Sigmoid colon (tissue), 4 donors: ENCODE measurements around the gene ARG2.

Experiments used
- EP300 ChIP-seq, 4 donors: sonication (generic); formaldehyde crosslinking; IDR thresholded peaks; one replicate each; pipeline ENCODE4 v1.6.1; 2017; ENCODE audit warnings: antibody characterized with exemption in 4 of 4
- POLR2A ChIP-seq, 2 donors: fragments of 450-650 bp; IDR thresholded peaks; one replicate each; pipeline ENCODE4 v1.6.1; 2016; ENCODE audit warnings: antibody characterized with exemption in 2 of 2, mild to moderate bottlenecking in 2 of 2, moderate library complexity in 2 of 2
- POLR2AphosphoS5 ChIP-seq, 4 donors: sonication (generic); formaldehyde crosslinking; IDR thresholded peaks; one replicate each; pipeline ENCODE4 v1.6.1; 2017; ENCODE audit warnings: antibody characterized with exemption in 4 of 4
- TF ChIP-seq, protein P1 (sequence below), 4 experiments: fragments of 450-650 bp in 3 of 4; fragments of 200-600 bp in 1 of 4; IDR thresholded peaks; one replicate each; pipeline ENCODE4 v1.5.1; 2016 to 2019; ENCODE audit warnings: antibody characterized with exemption in 4 of 4, mild to moderate bottlenecking in 3 of 4, moderate library complexity in 2 of 4

DNA sequence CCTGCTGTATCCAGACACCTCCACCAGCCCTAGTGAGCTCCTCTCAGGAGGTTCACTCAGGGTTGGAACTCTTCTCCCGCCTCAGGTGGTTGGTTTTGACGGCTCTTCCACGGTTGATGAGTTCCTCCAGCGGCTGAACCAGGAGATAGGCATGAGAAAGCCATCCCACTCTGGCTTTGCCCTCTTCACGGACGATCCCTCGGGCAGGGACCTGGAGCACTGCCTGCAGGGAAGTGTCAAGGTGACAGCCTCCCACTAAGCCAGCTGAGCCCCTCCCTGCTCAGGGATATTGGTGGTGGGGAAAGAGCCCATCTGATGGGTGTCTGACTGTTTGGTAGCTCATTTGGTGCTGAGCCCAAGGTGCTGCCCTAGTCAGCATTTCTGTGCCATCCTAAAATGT, 40.1 kb upstream of the ARG2 start:
- TF ChIP-seq EP300 (IDR thresholded peaks at IDR 0.05) (no peak), POLR2A (IDR thresholded peaks at IDR 0.05) (no peak), POLR2AphosphoS5 (IDR thresholded peaks at IDR 0.05) (no peak)
- TF ChIP-seq, protein P1, sequence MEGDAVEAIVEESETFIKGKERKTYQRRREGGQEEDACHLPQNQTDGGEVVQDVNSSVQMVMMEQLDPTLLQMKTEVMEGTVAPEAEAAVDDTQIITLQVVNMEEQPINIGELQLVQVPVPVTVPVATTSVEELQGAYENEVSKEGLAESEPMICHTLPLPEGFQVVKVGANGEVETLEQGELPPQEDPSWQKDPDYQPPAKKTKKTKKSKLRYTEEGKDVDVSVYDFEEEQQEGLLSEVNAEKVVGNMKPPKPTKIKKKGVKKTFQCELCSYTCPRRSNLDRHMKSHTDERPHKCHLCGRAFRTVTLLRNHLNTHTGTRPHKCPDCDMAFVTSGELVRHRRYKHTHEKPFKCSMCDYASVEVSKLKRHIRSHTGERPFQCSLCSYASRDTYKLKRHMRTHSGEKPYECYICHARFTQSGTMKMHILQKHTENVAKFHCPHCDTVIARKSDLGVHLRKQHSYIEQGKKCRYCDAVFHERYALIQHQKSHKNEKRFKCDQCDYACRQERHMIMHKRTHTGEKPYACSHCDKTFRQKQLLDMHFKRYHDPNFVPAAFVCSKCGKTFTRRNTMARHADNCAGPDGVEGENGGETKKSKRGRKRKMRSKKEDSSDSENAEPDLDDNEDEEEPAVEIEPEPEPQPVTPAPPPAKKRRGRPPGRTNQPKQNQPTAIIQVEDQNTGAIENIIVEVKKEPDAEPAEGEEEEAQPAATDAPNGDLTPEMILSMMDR (IDR thresholded peaks at IDR 0.05): no peak
